ENCODE data around the gene NKX1-2.

DNA sequence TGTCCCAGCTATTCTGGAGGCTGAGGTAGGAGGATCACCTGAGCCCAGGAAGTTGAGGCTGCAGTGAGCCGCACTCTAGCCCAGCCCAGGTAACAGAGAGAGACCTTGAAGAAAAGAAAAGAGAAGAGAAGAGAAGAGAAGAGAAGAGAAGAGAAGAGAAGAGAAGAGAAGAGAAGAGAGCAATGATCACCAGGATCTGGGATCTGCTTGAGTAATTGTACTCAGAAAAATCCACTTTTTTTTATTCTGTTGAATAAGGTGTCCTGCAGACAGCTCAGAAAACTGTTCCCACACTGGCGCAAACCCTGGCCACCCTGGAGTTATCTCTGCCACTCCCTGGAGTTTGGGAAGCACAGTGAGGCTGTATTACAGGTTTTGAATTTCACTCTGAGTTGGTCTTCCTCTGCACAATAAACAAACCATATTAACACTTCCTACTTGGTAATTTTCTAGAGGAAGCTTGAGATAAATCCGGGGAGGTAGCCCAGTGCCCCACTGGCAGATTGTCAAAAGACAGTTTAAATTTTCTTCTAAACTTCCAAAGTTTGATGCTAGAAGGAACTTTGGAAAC, 21.5 kb downstream of the NKX1-2 start:
- TF ChIP-seq, protein P1, sequence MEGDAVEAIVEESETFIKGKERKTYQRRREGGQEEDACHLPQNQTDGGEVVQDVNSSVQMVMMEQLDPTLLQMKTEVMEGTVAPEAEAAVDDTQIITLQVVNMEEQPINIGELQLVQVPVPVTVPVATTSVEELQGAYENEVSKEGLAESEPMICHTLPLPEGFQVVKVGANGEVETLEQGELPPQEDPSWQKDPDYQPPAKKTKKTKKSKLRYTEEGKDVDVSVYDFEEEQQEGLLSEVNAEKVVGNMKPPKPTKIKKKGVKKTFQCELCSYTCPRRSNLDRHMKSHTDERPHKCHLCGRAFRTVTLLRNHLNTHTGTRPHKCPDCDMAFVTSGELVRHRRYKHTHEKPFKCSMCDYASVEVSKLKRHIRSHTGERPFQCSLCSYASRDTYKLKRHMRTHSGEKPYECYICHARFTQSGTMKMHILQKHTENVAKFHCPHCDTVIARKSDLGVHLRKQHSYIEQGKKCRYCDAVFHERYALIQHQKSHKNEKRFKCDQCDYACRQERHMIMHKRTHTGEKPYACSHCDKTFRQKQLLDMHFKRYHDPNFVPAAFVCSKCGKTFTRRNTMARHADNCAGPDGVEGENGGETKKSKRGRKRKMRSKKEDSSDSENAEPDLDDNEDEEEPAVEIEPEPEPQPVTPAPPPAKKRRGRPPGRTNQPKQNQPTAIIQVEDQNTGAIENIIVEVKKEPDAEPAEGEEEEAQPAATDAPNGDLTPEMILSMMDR (IDR thresholded peaks at IDR 0.05), result no peak
- no peak for TF ChIP-seq EP300 (IDR thresholded peaks at IDR 0.05; ENCODE audit: low read depth)
- TF ChIP-seq POLR2A (IDR thresholded peaks at IDR 0.05), result no peak
- no peak for TF ChIP-seq POLR2AphosphoS5 (IDR thresholded peaks at IDR 0.05)

All from transverse colon (tissue), 4 donors.